Measurements from ENCODE around the gene ZFP28.

ZFP28 gene

GRCh38 chr19:56538761-56539263 is at the start of gene ZFP28:
TSS of gene ZFP28 (plus strand) at chr19:56538948. CDS start at chr19:56539019, 71 bp downstream.
- peaks cover 14% of the 10 kb centered on the region for H3K4me1 ChIP-seq (ENCODE audit: control insufficient read depth, insufficient read depth, low read length)
- H3K27me3 ChIP-seq (ENCODE audit: control insufficient read depth in 1 of 2, insufficient read depth in 2 of 2, low read length in 2 of 2) = no peaks in the 10 kb centered on the region
- peaks cover 9 to 14% of the 10 kb centered on the region in 2 donors for H3K36me3 ChIP-seq (ENCODE audit: control insufficient read depth in 2 of 2, insufficient read depth in 2 of 2, low read length in 2 of 2)
- peak within 1 kb of the TSS; percentile 85 to 94 for H3K4me3 ChIP-seq (ENCODE audit: low read length in 2 of 2)
- H3K27ac ChIP-seq (ENCODE audit: low read length) = peak within 1 kb of the TSS; percentile 71
- peak within 1 kb of the TSS; percentile 74 to 85 for H3K9ac ChIP-seq (ENCODE audit: low read length in 2 of 2)
- H3K9me3 ChIP-seq (ENCODE audit: control insufficient read depth in 2 of 2, low read length in 2 of 2) = peaks cover 11 to 16% of the 10 kb centered on the region in 2 donors

DNA sequence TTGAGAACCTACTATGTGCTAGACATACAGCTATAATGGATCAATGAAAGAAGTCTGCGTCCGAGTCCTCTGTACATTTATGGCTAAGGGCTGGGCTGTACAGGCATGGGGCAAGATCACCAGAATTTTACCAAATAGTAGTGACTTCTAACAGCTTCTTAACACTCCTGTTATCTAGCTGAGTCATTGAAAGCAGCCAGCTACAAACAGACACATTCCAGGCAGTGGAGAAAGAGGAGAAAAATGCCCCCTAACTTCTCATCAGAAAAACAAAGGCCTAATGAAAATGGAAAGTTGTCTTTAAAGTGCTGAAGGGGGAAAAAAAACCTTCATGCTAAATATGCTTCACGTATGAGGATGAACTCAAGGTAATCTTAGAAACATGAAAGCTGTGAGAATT is 47.3 kb upstream of the ZFP28 start:
- peaks cover 0 to 6% of the 10 kb centered on the region in 2 donors for H3K9me3 ChIP-seq (ENCODE audit: control insufficient read depth in 2 of 2, low read length in 2 of 2)

DNA sequence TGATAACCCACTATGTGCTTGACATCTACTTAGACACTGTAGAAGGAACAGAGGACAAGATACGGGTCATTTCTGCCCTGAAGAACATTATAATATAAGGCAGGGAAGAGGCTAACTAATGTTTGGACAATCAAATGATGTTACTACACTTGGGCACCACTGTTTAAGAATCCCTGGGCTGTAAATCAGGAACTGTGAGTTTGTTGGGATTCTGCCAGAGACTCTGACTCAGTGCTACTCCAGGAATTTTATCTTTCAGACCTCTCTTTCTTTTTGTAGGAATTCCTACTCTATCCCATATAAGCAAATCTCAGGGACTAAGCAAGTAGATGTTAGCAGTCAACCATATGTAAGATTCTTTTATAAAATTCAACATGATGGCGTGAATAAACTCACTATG is 34.2 kb upstream of the ZFP28 start:
- Histone ChIP-seq H3K27ac (ENCODE audit: low read length) (no peak overlapping the region), H3K27me3 (ENCODE audit: control insufficient read depth in 1 of 2, insufficient read depth in 2 of 2, low read length in 2 of 2) (no peaks in the 10 kb centered on the region), H3K9ac (ENCODE audit: low read length in 2 of 2) (no peak overlapping the region), H3K36me3 (ENCODE audit: control insufficient read depth in 2 of 2, insufficient read depth in 2 of 2, low read length in 2 of 2) (no peaks in the 10 kb centered on the region), H3K9me3 (ENCODE audit: control insufficient read depth in 2 of 2, low read length in 2 of 2) (no peaks in the 10 kb centered on the region), H3K4me1 (ENCODE audit: control insufficient read depth, insufficient read depth, low read length) (peaks cover 13% of the 10 kb centered on the region), H3K4me3 (ENCODE audit: low read length in 2 of 2) (no peak overlapping the region)

More for the DNA sequence above, 47.3 kb upstream of the ZFP28 start:
- Histone ChIP-seq H3K9ac (ENCODE audit: low read length in 2 of 2) (no peak overlapping the region), H3K4me1 (ENCODE audit: control insufficient read depth, insufficient read depth, low read length) (no peaks in the 10 kb centered on the region), H3K27ac (ENCODE audit: low read length) (no peak overlapping the region), H3K27me3 (ENCODE audit: control insufficient read depth in 1 of 2, insufficient read depth in 2 of 2, low read length in 2 of 2) (no peaks in the 10 kb centered on the region), H3K4me3 (ENCODE audit: low read length in 2 of 2) (no peak overlapping the region), H3K36me3 (ENCODE audit: control insufficient read depth in 2 of 2, insufficient read depth in 2 of 2, low read length in 2 of 2) (peaks cover 11 to 15% of the 10 kb centered on the region in 2 donors)

- peak within 1 kb of the TSS; percentile 94 for H3K27ac ChIP-seq (ENCODE audit: low read length)
- peak within 1 kb of the TSS; percentile 85 to 97 for H3K9ac ChIP-seq (ENCODE audit: low read length in 2 of 2)
- no peaks in the 10 kb centered on the region for H3K27me3 ChIP-seq (ENCODE audit: control insufficient read depth in 1 of 2, insufficient read depth in 2 of 2, low read length in 2 of 2)
- no peaks in the 10 kb centered on the region for H3K9me3 ChIP-seq (ENCODE audit: control insufficient read depth in 2 of 2, low read length in 2 of 2)
- peaks cover 13% of the 10 kb centered on the region for H3K4me1 ChIP-seq (ENCODE audit: control insufficient read depth, insufficient read depth, low read length)
- H3K4me3 ChIP-seq (ENCODE audit: low read length in 2 of 2) = peak within 1 kb of the TSS; percentile 90 to 98
- H3K36me3 ChIP-seq (ENCODE audit: control insufficient read depth in 2 of 2, insufficient read depth in 2 of 2, low read length in 2 of 2) = no peaks in the 10 kb centered on the region
Measured at GRCh38 chr19:56507446-56508289, 31.1 kb upstream of the ZFP28 start, which contains the start of gene ZNF471. TSS of gene ZNF471 (plus strand) at chr19:56507855. CDS start at chr19:56511572, 3,717 bp downstream.

GRCh38 chr19:56508290-56508778 is 30.4 kb upstream of the ZFP28 start:
- peaks cover 3 to 6% of the 10 kb centered on the region in 2 donors for H3K36me3 ChIP-seq (ENCODE audit: control insufficient read depth in 2 of 2, insufficient read depth in 2 of 2, low read length in 2 of 2)
- no peaks in the 10 kb centered on the region for H3K9me3 ChIP-seq (ENCODE audit: control insufficient read depth in 2 of 2, low read length in 2 of 2)
- no peaks in the 10 kb centered on the region for H3K27me3 ChIP-seq (ENCODE audit: control insufficient read depth in 1 of 2, insufficient read depth in 2 of 2, low read length in 2 of 2)
- peak overlapping the region; percentile 94 for H3K27ac ChIP-seq (ENCODE audit: low read length)
- H3K4me3 ChIP-seq (ENCODE audit: low read length in 2 of 2) = peak overlapping the region; percentile 90 to 98
- peaks cover 13% of the 10 kb centered on the region for H3K4me1 ChIP-seq (ENCODE audit: control insufficient read depth, insufficient read depth, low read length)
- peak overlapping the region; percentile 85 to 97 for H3K9ac ChIP-seq (ENCODE audit: low read length in 2 of 2)

DNA sequence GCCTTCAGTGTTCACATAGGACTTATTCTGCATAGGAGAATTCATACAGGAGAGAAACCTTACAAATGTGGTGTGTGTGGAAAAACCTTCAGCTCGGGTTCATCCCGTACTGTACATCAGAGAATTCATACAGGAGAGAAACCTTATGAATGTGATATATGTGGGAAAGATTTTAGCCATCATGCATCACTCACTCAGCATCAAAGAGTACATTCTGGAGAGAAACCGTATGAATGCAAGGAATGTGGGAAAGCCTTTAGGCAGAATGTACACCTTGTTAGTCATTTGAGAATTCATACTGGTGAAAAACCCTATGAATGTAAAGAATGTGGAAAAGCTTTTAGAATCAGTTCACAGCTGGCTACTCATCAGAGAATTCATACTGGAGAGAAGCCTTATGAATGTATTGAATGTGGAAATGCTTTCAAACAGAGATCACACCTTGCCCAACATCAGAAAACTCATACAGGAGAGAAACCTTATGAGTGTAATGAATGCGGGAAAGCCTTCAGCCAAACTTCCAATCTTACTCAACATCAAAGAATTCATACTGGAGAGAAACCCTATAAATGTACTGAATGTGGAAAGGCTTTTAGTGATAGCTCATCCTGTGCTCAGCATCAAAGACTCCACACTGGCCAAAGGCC is 13.4 kb upstream of the ZFP28 start:
- Histone ChIP-seq H3K36me3 (ENCODE audit: control insufficient read depth in 2 of 2, insufficient read depth in 2 of 2, low read length in 2 of 2) (peaks cover 15 to 33% of the 10 kb centered on the region in 2 donors), H3K27ac (ENCODE audit: low read length) (no peak overlapping the region), H3K4me3 (ENCODE audit: low read length in 2 of 2) (peak overlapping the region in 1 of 2 donors; percentile 50), H3K4me1 (ENCODE audit: control insufficient read depth, insufficient read depth, low read length) (no peaks in the 10 kb centered on the region), H3K9ac (ENCODE audit: low read length in 2 of 2) (no peak overlapping the region), H3K27me3 (ENCODE audit: control insufficient read depth in 1 of 2, insufficient read depth in 2 of 2, low read length in 2 of 2) (no peaks in the 10 kb centered on the region), H3K9me3 (ENCODE audit: control insufficient read depth in 2 of 2, low read length in 2 of 2) (peaks cover 61 to 72% of the 10 kb centered on the region in 2 donors)

DNA sequence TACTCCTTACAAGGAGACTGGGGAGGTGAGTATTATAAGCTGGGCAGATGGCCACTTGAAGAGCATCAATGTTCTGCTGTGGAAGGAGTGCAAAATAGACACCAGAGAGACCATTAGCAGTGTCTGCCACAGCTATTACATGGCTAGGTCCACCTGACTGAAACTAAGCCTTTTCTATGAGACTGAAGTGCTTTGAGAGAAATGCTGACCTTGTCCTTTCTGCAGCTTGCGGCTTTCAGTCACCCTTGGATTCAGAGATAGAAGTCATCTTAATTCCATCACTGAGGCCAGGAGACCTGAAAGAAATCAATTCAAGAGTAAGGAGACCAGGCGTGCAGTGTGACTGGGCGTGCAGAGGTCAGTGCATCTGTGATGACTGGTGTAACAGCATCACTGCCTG is 1.3 kb upstream of the ZFP28 start:
- peaks cover 9 to 13% of the 10 kb centered on the region in 2 donors for H3K36me3 ChIP-seq (ENCODE audit: control insufficient read depth in 2 of 2, insufficient read depth in 2 of 2, low read length in 2 of 2)
- peaks cover 14% of the 10 kb centered on the region for H3K4me1 ChIP-seq (ENCODE audit: control insufficient read depth, insufficient read depth, low read length)
- H3K9ac ChIP-seq (ENCODE audit: low read length in 2 of 2) = no peak overlapping the region
- H3K9me3 ChIP-seq (ENCODE audit: control insufficient read depth in 2 of 2, low read length in 2 of 2) = peaks cover 15 to 18% of the 10 kb centered on the region in 2 donors
- H3K27me3 ChIP-seq (ENCODE audit: control insufficient read depth in 1 of 2, insufficient read depth in 2 of 2, low read length in 2 of 2) = no peaks in the 10 kb centered on the region
- peak overlapping the region; percentile 75 to 94 for H3K4me3 ChIP-seq (ENCODE audit: low read length in 2 of 2)
- no peak overlapping the region for H3K27ac ChIP-seq (ENCODE audit: low read length)

DNA sequence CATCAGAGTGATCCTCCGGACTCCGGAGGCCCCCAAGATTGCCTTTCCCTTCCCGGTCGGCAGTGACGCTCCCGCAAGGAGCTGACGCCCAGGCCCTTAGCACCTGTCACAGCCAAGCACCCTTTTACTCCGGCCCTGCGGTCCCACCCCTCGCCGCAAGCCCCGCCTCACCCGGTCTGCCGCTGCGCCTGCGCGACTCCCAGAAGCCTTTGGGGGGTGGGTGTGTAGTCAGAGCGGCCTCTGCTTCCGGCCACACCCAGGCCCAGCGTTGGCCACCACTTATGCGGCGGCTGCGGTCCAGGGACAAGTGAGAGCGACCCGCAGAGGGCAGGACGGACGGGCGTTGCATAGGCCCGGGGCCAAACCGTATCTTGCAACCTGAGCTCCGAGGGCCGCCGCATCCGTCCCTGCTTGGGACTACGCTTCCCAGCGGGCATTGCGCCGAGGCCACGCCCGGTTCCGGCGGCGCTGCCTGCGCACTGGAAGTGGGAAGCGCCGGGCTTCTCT is 441 bp upstream of the ZFP28 start:
- Histone ChIP-seq H3K36me3 (ENCODE audit: control insufficient read depth in 2 of 2, insufficient read depth in 2 of 2, low read length in 2 of 2) (peaks cover 9 to 14% of the 10 kb centered on the region in 2 donors), H3K4me3 (ENCODE audit: low read length in 2 of 2) (peak overlapping the region; percentile 75 to 94), H3K9me3 (ENCODE audit: control insufficient read depth in 2 of 2, low read length in 2 of 2) (peaks cover 15 to 16% of the 10 kb centered on the region in 2 donors), H3K4me1 (ENCODE audit: control insufficient read depth, insufficient read depth, low read length) (peaks cover 14% of the 10 kb centered on the region), H3K27ac (ENCODE audit: low read length) (peak overlapping the region; percentile 71), H3K9ac (ENCODE audit: low read length in 2 of 2) (peak overlapping the region; percentile 74 to 85), H3K27me3 (ENCODE audit: control insufficient read depth in 1 of 2, insufficient read depth in 2 of 2, low read length in 2 of 2) (no peaks in the 10 kb centered on the region)

GRCh38 chr19:56543776-56544175 is 5.0 kb downstream of the ZFP28 start:
- Histone ChIP-seq H3K4me1 (ENCODE audit: control insufficient read depth, insufficient read depth, low read length) (peaks cover 9% of the 10 kb centered on the region), H3K27ac (ENCODE audit: low read length) (no peak overlapping the region), H3K36me3 (ENCODE audit: control insufficient read depth in 2 of 2, insufficient read depth in 2 of 2, low read length in 2 of 2) (peaks cover 28 to 46% of the 10 kb centered on the region in 2 donors), H3K9ac (ENCODE audit: low read length in 2 of 2) (no peak overlapping the region), H3K9me3 (ENCODE audit: control insufficient read depth in 2 of 2, low read length in 2 of 2) (peaks cover 10 to 27% of the 10 kb centered on the region in 2 donors), H3K4me3 (ENCODE audit: low read length in 2 of 2) (no peak overlapping the region), H3K27me3 (ENCODE audit: control insufficient read depth in 1 of 2, insufficient read depth in 2 of 2, low read length in 2 of 2) (no peaks in the 10 kb centered on the region)

DNA sequence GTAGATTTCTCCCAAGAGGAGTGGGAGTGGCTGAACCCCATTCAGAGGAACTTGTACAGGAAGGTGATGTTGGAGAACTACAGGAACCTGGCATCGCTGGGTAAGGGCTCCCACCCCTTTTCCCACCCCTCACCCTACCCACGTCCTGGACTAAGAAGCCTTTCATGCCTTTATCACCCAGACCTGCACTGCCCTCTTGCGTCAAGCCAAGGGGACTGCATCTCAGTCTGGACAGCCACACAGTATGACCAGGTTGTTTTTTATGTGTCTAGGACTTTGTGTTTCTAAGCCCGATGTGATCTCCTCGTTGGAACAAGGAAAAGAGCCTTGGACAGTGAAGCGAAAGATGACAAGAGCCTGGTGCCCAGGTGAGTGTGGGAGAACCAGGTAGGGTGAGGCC is 8.8 kb downstream of the ZFP28 start:
- peaks cover 48 to 58% of the 10 kb centered on the region in 2 donors for H3K36me3 ChIP-seq (ENCODE audit: control insufficient read depth in 2 of 2, insufficient read depth in 2 of 2, low read length in 2 of 2)
- no peak overlapping the region for H3K27ac ChIP-seq (ENCODE audit: low read length)
- H3K9ac ChIP-seq (ENCODE audit: low read length in 2 of 2) = no peak overlapping the region
- H3K27me3 ChIP-seq (ENCODE audit: control insufficient read depth in 1 of 2, insufficient read depth in 2 of 2, low read length in 2 of 2) = no peaks in the 10 kb centered on the region
- no peaks in the 10 kb centered on the region for H3K4me1 ChIP-seq (ENCODE audit: control insufficient read depth, insufficient read depth, low read length)
- peaks cover 20 to 44% of the 10 kb centered on the region in 2 donors for H3K9me3 ChIP-seq (ENCODE audit: control insufficient read depth in 2 of 2, low read length in 2 of 2)
- H3K4me3 ChIP-seq (ENCODE audit: low read length in 2 of 2) = no peak overlapping the region

All from stomach smooth muscle (tissue), 2 donors.